ENCODE results near the gene AMZ1.

DNA sequence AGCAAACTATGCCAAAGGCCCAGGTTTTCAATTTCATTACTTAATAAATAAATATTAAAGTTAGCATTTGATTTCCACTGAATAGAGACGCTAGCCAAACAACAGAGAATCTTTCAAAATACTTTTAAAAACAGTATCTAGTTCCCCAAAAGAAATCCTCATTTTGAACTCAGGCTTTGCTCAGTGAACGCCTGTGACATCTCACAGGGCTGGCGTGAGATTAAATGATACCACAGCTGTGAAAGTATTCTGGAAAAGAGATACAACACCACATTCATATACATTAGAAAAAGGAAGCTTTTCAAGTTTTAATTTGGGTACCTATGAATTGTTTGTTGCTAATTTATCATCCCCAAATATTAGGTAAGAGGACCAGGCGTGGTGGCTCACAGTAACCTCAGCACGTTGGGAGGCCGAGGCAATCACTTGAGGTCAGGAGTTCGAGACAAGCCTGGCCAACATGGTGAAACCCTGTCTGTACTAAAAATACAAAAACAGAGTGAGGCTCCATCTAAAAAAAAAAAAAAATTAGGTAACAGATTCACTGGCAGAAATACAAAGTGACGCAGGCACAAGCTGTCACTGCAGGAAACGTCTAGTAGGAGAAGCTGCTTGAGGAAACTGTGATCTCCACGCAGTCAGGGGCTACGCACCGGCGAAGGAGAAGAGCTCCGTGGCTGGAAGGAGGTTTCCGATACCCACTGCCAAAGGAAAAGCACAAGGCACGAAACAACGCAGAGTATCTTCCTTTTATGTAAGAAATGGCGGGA is 50.0 kb downstream of the AMZ1 start:
- TF ChIP-seq POLR2A (IDR thresholded peaks at IDR 0.05; ENCODE audit: low read depth, low read length) (no peak), POLR2AphosphoS5 (IDR thresholded peaks at IDR 0.05; ENCODE audit: low read depth, low read length) (no peak)

All from GM12891 (cell line).